Calu3 (cell line): ENCODE measurements around the gene VTCN1. TPM values are rescaled to one million over a fixed set of nuclear protein-coding genes. Genes with fewer than 3 reads are reported as not detected.

ENCODE experiments used
- BruUV-seq: library from RNA; stranded (reverse); fragments of 400-500 nt; replicated peaks from 2 replicates; lab custom pipeline; 2021; lab: Mats Ljungman, UMichigan
- CTCF ChIA-PET: fragments of 300-600 bp; sonication (Branson Sonifier 250); formaldehyde crosslinking; loops from one replicate; lab custom pipeline; 2022; ENCODE audit warnings: antibody characterized with exemption; lab: Charles Lee
- DNase-seq: peaks from one replicate; pipeline ENCODE4 v3.0.0; 2022
- H3K27ac Mint-ChIP-seq: one replicate; pipeline ENCODE4 v1.8.0; 2022; ENCODE audit warnings: mixed read lengths; ENCODE audit not compliant: unreplicated experiment
- H3K27me3 Mint-ChIP-seq: one replicate; pipeline ENCODE4 v1.8.0; 2022; ENCODE audit warnings: mixed read lengths; ENCODE audit not compliant: unreplicated experiment
- H3K36me3 Mint-ChIP-seq: one replicate; pipeline ENCODE4 v1.8.0; 2022; ENCODE audit warnings: mild to moderate bottlenecking, moderate library complexity, mixed read lengths; ENCODE audit not compliant: insufficient read depth, unreplicated experiment
- H3K4me1 Mint-ChIP-seq: one replicate; pipeline ENCODE4 v1.8.0; 2022; ENCODE audit warnings: mild to moderate bottlenecking, low read depth, mixed read lengths; ENCODE audit not compliant: unreplicated experiment
- H3K4me3 Mint-ChIP-seq: one replicate; pipeline ENCODE4 v1.8.0; 2022; ENCODE audit warnings: mild to moderate bottlenecking, low read depth, moderate library complexity, mixed read lengths; ENCODE audit not compliant: unreplicated experiment
- H3K9me3 Mint-ChIP-seq: one replicate; pipeline ENCODE4 v1.8.0; 2022; ENCODE audit warnings: low read depth, mixed read lengths; ENCODE audit not compliant: unreplicated experiment
- intact Hi-C: fragments of 100-400 bp; cut with micrococcal nuclease; formaldehyde crosslinking; loops from one replicate; pipeline ENCODE4 v1.10.0; 2022; ENCODE audit not compliant: unreplicated experiment
- total RNA-seq: library from RNA; stranded (reverse); gene quantifications from 2 replicates; pipeline ENCODE4 v1.2.3, GENCODE V29; 2022
- TF ChIP-seq, protein P1 (sequence below): fragments of 200-600 bp; IDR thresholded peaks from one replicate; pipeline ENCODE4 v1.8.0; 2022; ENCODE audit warnings: antibody characterized with exemption; ENCODE audit not compliant: unreplicated experiment

Gene VTCN1
- total RNA-seq, 1 experiment from 2014 or later = 39.1 TPM

DNA sequence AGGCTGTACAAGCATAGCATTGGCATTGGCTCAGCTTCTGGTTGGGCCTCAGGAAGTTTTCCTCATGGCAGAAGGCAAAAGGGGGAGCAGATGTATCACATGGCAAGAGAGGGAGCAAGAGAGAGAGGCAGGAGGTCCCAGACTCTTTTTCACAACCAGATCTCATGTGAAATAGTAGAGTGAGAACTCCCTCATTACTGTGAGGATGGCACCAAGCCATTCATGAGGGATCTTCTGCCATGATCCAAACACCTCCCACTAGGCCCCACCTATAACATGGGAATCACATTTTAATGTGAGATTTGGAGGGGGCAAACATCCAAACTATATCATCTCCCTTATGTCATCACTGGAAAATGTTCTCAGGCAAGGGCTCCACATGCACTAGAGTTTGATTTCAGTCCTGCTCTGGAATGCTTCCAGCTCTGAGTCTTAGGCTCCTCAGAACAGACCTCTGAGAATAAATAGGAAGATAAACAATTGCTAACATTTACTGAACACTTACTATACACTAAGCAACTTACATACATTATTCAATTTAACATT lies 39.4 kb upstream of the VTCN1 start:
- H3K4me1 Mint-ChIP-seq = no peaks in the 10 kb centered on the region
- BruUV-seq = no TSS peak
- H3K9me3 Mint-ChIP-seq = no peaks in the 10 kb centered on the region
- CTCF ChIA-PET = no interaction called here
- peaks cover 7% of the 10 kb centered on the region for H3K27me3 Mint-ChIP-seq
- TF ChIP-seq, protein P1, sequence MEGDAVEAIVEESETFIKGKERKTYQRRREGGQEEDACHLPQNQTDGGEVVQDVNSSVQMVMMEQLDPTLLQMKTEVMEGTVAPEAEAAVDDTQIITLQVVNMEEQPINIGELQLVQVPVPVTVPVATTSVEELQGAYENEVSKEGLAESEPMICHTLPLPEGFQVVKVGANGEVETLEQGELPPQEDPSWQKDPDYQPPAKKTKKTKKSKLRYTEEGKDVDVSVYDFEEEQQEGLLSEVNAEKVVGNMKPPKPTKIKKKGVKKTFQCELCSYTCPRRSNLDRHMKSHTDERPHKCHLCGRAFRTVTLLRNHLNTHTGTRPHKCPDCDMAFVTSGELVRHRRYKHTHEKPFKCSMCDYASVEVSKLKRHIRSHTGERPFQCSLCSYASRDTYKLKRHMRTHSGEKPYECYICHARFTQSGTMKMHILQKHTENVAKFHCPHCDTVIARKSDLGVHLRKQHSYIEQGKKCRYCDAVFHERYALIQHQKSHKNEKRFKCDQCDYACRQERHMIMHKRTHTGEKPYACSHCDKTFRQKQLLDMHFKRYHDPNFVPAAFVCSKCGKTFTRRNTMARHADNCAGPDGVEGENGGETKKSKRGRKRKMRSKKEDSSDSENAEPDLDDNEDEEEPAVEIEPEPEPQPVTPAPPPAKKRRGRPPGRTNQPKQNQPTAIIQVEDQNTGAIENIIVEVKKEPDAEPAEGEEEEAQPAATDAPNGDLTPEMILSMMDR = no peak
- intact Hi-C loops = no loop called here
- H3K4me3 Mint-ChIP-seq = no peak overlapping the region
- H3K36me3 Mint-ChIP-seq = no peaks in the 10 kb centered on the region
- no peak for DNase-seq
- no peak overlapping the region for H3K27ac Mint-ChIP-seq

DNA sequence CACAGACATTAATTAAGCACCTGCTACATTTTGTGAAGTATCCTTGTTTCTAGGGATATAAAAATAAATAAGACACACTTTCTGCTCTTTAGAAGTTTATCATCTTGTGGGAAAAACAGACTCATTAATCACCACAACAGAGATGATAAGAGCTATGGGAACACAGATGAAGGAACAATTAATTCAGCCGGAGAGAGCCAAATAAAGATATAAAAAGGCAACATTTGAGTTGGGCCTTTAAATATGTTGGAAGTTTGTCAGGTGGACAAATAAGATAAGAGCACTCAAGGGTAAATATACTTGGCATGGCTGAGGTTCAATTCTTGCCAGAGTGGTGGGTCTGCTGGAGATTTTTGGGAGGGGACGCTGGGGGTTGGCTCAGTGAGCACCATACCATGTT lies 34.2 kb upstream of the VTCN1 start:
- CTCF ChIA-PET = no interaction called here
- no TSS peak for BruUV-seq
- DNase-seq = no peak
- TF ChIP-seq, protein P1 = no peak
- H3K4me1 Mint-ChIP-seq = no peaks in the 10 kb centered on the region
- H3K4me3 Mint-ChIP-seq = no peak overlapping the region
- H3K36me3 Mint-ChIP-seq = no peaks in the 10 kb centered on the region
- H3K27me3 Mint-ChIP-seq = peaks cover 15% of the 10 kb centered on the region
- H3K9me3 Mint-ChIP-seq = no peaks in the 10 kb centered on the region
- intact Hi-C loops = no loop called here
- H3K27ac Mint-ChIP-seq = no peak overlapping the region

DNA sequence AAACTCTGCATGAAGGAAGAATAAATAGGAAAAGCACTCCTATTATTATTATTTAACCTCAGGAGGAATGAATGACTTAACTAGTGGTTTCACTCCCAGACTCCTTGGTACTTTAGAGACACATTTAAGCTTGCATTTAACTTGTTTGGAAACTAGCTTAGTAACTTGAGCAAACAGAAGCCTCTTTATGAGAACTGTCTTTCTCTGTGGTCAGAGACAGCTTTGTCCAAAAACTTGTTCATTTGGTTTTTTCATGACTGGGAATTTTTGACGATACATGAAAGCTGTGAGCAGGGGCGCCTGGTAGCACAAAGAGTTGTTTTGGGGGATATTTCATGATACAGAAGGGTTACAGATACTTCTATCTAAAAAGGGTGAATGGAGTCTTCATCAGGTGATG lies 33.6 kb upstream of the VTCN1 start:
- intact Hi-C loops = no loop called here
- DNase-seq = no peak
- no peaks in the 10 kb centered on the region for H3K36me3 Mint-ChIP-seq
- no peak overlapping the region for H3K27ac Mint-ChIP-seq
- H3K27me3 Mint-ChIP-seq = peaks cover 15% of the 10 kb centered on the region
- no peak overlapping the region for H3K4me3 Mint-ChIP-seq
- TF ChIP-seq, protein P1 = no peak
- BruUV-seq = no TSS peak
- H3K9me3 Mint-ChIP-seq = no peaks in the 10 kb centered on the region
- CTCF ChIA-PET = no interaction called here
- H3K4me1 Mint-ChIP-seq = no peaks in the 10 kb centered on the region

DNA sequence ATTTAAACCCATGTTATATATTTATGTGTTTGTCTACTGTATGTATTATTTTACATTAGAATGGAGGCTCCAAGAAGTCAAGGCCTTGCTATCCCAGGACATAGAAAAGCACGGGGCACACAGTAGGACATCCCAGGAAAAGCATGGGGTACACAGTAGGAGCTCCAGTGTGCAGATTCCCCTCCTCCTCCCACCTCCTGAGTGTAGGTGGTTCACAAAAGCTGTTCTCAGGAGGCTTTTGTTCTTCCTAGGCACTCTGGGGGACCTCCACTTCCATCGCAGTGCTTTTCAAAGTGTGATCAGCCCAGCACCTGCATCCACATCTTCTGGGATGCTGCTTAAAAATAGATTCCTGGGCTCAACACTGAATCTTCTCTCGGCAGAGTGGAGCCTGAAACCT lies 30.8 kb upstream of the VTCN1 start:
- CTCF ChIA-PET = no interaction called here
- no TSS peak for BruUV-seq
- DNase-seq = no peak
- peaks cover 4% of the 10 kb centered on the region for H3K9me3 Mint-ChIP-seq
- intact Hi-C loops = no loop called here
- peaks cover 15% of the 10 kb centered on the region for H3K27me3 Mint-ChIP-seq
- no peaks in the 10 kb centered on the region for H3K36me3 Mint-ChIP-seq
- H3K4me1 Mint-ChIP-seq = peaks cover 9% of the 10 kb centered on the region
- H3K27ac Mint-ChIP-seq = no peak overlapping the region
- TF ChIP-seq, protein P1 = no peak
- H3K4me3 Mint-ChIP-seq = no peak overlapping the region
